Hypothalamus (tissue), 51 donors: ENCODE data around the gene DNAAF3.
"Not testable (repeated sequence)": the region's sequence is repeated elsewhere in the genome, so short reads cannot be mapped to it uniquely, and the experiment has no call there.

Experiments used
- DNase-seq, 51 donors: peaks; one replicate each; lab custom pipeline; 2025; lab: John Stamatoyannopoulos, UW

DNAAF3 gene

DNA sequence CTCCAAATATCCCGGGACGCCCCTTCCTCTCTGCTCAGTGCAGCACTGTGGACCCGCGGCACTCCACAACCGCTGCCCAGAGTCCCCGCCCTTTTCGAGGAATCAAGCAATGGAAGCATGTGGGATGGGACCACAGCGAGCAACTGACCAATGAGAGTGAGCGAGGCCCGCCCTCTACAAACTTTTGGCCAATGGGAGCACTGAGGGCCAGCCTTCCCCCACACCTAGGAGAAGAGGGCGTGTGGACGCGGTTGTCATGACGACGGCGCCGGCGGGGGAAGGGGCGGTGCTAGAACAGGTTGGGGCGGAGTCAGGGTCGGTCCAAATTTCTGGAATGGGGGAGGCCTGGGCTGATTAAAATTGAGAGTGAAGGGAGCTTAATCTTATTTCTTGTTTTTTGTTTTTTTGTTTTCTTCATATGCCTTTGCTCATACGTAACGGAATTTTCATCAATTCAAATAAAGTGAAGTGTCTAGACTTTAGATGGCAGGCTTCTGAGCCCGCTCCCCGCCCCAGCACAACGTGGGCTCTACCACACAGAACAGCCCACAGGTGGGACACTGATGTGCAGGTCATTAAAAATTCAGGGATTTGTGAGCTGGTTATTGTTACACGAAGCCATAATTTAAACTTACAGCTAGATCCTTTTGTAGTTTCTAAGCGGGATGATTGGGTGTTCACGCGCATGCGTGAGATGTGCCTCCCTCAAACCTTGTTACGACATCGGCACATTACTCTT, at the start of gene DNAAF3:
DNAAF3 (minus strand) TSS at position 84 of the 739 bp plus-strand sequence. CDS start 200 bp downstream, outside the sequence.
- DNase-seq: peak; percentile 16 to 96 (median 84)

DNA sequence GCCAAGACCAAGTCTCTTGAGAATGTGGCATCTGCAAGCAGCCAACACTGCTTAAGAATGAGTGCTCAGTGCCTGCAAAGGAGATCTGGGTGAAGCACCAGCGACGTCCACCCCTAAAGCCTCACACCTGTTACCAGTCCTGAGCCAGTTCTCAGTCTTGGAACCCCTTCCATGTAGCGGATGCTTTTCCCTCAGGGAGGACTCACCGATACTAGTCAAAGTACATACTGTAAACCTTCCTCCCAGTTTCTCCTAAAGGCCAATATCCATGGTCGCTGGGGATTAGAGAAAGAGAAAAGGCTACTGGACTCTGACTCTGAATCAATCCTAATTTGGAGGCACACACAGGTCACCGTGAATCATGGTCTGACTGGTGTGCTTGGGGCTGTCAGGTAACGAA, 47.1 kb upstream of the DNAAF3 start:
- DNase-seq: no peak

DNA sequence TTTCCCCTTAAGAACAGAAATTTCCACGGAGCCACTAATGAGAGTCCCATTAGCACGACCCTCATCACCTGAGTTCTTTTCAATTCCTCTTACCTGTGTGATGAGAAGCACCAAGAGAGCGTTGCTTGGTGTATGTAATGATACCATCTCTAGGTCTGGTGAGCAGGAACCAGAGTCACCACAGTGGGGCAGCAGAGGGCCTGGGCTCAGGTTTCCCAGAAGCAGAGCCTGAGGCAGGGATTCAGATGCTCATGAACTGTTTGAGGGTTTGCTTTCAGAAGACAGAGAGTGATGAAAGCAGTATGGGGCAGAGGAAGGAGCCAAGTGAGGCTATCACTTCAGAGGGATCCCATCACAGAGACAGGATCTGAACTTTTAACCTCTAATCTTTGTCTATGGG, 46.0 kb upstream of the DNAAF3 start:
- DNase-seq: peak in 2 of 51 donors; percentile 2 to 3

DNA sequence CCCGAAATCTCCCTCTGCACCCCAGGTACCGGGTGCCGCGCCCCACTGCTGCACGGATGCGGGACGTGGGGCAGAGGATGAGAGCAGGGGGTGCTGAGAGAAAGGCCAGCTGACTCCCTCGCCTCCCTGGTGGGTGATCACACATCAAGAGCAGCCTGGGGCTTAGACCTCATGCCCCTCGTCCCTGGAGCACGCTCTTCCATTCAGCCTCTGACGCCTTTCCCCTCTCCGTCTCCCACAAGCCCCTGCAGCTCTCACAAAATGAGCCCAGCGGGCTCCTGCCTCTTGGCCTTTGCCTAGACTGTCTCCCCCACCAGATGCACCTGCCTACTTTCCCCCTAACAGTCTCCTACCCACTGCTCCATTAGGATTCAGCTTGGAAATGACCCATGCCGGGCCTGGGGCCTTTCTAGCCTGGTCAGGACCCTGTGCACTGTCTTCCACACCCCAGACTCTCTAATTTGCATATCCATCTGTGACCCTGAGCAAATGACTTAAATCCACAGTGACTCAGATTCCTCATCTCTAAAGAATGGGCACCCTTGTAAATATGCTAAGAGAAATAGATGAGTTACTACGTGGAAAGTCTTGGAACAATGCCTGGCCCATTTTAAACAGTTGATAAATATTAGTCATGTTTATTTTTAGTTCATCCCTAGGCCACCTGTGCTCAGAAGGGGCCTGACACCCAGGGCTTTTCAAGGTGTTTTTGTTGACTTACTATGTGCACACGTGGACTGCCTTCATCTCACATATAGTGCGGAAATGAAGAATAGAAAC, 43.5 kb upstream of the DNAAF3 start:
- no peak for DNase-seq

DNA sequence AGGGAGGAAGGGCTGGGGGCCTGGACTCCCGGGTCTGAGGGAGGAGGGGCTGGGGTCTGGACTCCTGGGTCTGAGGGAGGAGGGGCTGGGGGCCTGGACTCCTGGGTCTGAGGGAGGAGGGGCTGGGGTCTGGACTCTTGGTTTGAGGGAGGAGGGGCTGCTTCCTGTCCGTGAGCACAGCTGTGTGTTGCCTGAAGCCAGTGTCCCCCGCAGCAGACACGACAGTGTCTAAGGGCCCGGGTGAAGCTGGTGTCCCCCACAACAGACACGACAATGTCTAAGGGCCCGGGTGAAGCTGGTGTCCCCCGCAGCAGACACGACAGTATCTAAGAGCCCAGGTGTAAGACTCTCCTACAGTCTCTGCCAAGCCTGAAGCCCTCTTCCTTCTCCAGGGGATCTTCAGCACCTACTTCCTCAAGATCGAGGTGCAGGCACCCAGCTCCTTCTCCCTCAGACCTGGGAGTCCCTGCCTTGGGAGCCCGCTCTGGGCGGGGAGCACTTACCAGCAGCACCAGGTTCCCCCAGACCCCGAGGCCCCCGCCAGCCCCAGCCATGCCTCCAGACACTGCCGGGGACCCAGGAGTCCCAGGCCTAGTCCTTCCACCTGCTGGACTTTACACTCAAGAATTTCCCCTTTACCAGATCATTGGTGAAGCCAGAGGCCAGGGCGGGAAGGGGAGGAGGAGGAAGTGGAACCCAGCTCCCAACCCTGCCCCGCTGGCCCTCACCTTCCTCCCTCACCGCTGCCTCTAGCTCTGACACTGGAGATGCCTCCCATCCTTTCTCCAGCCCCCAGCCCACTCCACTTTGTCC, 42.7 kb upstream of the DNAAF3 start, which contains the start of gene PTPRH:
PTPRH (minus strand) TSS at position 622 of the 813 bp plus-strand sequence; CDS start at position 554, 68 bp downstream.
- no peak for DNase-seq

DNA sequence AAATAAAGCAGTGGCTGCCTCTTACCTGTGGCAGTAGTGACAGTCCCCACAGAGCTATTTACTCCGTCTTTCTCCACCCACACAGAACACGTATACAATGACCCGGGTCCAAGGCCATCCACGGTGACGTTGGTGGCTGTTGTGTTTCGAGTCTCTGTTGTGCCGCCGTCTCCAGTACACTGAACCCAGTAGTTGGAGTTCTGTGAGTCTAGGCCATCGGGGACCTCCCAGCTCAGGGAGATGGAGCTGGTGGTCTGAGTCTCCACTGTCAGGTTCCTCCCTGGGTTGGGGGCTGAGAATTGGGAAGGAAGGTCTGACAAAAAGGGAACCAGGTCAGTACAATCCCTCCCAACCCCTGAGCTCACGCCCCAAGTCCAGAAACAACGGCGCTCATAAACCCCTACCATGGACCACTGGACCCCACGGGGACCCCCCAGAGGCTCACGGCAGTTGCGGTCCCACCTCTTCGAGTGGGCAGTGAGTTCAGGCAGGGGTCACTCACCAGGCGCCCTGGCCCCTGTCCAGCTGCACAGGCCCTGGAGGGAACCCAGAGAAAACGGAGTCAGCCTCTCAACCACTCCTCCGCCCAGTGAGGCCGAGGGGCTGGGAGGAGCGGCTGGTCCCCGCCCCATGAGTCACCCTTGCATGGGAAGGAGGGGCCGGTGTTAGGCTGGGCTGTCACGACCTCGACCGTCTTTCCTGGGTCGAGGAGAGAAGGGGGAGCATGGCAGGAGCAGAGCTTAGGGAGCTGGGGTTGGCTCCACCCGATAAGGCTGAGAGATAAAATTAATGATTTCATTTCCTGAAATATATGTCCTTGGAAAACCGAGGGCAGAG, 40.5 kb upstream of the DNAAF3 start:
- DNase-seq: peak in 35 of 51 donors; percentile 3 to 71 (median 40)

DNA sequence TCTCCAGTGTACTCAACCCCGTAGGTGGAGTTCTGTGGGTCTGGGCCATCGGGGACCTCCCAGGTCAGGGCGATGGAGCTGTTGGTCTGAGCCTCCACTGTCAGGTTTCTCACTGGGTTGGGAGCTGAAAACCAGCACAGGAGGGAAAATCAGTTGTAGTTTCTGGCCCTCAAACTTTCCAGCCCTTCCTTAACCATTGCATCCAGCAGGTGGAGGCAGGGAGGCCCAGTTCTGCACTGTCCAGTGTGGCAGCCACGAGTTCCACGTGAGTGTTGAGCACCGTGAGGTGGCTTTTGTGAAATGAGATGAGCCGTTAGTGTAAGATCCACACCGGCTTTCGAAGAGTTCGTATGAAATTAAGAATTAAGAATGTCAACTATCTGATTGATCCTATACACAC, 35.8 kb upstream of the DNAAF3 start:
- DNase-seq: not testable (repeated sequence)

DNA sequence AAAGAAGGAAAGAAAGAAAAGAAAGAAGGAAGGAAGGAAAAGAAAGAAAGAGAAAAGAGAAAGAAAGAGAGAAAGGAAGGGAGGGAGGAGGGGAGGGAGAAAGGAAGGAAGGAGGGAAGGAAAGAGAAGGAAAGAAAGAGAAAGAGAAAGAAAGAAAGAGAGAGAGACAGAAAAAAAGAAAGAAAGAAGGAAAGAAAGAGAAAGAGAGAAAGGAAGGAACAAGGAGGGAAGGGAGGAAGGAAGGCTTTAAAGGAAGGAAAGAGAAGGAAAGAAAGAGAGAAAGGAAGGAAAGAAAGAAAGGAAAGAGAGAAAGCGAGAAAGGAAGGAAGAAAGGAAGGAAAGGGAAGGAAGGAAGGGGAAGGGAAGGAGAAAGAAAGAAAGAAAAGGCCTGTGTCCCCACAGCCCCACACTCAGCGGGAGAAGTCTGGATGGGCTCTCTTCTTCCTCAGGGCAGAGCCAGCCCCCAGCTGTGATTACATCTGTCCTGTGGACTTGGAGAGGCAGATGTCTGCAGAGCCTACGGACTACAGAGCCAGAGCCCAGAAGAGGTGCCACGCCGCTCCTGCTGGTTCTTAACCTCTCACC, 33.3 kb upstream of the DNAAF3 start:
- no peak for DNase-seq

DNA sequence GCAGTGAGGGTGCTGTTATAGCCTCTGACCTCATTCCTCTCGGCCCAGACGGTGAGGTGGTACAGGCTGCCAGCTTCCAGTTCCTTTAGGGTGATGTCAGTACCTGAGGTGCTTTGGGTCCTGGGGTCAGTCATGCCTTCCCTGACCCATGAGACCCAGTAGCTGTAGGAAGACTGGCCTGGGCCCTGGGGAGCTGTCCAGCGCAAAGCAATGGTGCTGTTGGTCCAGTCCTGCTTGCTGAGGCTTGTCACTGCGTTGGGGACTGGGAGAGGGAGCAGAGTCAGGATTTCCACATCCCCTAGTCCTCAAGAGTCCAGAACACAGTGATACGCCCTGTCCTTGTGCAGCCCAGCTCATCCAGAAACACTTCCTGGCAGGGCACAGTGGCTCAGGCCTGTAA, 32.2 kb upstream of the DNAAF3 start:
- DNase-seq: no peak

DNA sequence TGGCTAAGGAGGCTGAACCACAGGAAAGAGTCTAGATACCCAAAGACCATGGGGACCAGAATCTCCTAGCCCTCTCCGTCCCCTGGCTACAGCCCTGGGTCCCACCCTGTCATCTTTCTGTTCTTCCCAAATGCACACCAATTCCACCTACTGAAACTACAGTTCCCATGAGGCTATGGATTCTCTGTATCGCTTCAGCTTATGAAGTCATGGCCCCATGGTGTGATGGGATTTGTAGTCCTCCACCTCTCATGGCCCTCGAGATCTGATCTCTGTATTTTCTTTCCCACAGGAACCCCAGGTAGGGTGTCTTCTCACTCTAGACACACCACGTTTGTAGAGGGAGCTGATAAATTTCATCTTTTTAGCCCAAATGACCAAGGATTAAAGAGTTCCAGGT, 31.1 kb upstream of the DNAAF3 start:
- peak in 3 of 51 donors; percentile 3 to 7 (median 4) for DNase-seq

DNA sequence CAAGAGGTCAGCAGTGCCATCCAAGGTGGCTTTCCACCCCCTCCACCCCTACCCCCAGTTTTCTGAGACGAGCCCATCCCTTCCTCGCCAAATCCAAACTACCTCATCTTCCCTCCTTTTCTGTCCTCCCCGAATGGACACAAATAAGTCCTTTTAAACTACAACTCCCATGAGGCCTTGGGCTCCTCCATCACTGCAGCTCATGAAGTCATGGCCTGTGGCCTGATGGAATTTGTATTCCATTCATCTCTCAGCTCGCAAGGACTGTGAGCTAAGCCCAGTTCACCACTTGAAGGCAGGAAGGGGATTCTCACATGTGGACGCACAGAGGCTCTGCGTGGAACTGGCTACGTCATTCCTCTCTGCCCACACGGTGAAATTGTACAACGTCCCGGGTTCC, 30.4 kb upstream of the DNAAF3 start:
- no peak for DNase-seq

DNA sequence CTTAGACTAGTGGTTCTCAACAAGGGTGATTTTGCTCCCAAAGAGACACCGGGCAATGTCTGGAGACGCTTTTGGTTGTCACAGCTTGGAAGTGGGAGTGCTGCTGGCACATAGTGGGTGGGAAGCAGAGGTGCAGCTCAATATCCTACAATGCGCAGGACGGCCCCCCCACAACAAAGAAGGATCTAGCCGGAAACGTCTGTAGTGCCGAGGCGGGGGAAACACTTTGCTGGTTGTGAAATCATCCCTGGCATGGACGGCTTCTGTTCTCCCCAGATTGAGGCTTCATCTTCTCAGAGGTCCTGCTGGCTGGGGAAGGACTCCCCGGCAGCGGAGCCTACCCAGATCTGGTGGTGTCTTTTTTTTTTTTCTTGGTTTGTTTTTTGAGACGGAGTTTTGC, 27.1 kb upstream of the DNAAF3 start:
- DNase-seq: peak in 1 of 51 donors; percentile 34

DNA sequence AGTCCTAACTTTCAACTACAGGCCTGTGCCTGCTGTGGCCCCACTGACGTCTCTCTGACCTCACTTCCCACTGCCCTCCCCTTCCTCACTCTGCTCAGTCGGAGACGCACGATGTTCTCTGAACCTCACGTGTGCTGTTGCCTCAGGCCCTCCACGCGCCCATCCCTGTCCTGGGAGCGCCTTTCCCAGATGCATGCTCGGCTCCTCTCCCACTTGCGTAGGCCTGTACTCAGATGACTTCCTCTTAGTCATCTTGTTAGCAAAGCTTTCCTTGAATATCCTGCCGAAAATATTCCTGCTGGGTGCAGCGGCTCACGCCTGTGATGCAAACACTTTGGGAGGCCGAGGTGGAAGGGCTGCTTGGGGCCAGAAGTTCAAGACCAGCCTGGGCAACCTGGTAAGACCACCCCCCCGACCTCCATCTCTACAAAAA, 23.0 kb upstream of the DNAAF3 start:
- peak in 4 of 51 donors; percentile 12 to 61 (median 30) for DNase-seq

DNA sequence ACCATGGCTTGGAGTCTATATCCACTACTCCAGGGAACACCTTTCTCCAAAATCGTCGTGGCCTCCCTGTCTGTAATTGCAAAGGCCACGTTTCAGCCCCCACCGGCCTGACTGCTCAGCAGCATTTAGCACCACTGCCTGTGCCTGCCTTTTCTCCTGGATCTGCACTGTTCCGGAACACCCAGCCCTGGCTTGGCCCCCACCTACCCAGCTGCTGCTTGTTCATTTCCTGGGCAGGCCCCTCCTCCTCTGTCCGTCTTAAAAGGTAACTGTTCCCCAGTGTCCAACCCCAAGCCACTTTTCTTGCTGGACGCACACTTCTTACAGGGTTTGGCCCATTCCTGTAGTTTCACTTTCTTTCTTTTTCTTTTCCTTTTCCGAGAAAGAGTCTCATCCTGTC, 22.2 kb upstream of the DNAAF3 start:
- DNase-seq: no peak

DNA sequence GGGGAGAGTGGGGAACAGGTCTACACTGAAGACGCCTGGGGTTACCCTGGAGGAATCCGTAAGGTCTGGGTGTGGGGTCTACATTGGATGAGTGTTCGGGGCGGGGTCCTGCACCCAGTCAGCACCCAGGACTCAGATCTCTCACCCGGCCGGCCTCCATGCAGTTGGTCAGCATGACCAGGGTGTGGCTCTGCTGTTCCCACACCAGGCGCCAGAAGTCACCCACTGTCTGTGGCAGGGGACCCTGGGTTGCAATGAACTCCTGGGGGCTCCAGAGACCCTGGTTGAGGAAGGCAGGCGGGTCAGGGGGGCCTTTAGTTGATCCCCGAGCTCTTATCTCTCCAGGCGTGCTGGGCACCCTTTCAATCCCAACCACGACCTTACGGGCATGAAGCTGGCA, 19.7 kb upstream of the DNAAF3 start:
- DNase-seq: no peak

DNA sequence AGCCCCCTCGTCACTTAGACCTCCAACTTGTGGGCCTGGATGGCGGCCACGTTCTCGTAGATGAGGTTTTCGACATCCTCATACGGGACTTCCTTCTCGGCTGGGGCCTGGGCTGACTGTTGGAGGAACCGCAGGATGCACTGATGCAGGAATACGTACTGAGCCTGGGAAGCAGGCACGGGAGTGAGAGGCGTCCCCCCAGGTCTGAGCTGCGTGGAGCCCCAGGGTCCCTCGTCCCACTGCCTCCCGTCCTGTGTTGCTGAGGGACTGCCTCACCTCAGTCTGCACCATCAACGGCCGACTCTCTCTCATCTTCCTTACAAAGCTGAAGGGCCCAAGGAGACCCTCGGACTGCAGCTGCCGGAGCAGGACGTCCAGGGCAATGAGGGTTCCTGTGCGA, 15.3 kb upstream of the DNAAF3 start:
- DNase-seq: no peak

DNA sequence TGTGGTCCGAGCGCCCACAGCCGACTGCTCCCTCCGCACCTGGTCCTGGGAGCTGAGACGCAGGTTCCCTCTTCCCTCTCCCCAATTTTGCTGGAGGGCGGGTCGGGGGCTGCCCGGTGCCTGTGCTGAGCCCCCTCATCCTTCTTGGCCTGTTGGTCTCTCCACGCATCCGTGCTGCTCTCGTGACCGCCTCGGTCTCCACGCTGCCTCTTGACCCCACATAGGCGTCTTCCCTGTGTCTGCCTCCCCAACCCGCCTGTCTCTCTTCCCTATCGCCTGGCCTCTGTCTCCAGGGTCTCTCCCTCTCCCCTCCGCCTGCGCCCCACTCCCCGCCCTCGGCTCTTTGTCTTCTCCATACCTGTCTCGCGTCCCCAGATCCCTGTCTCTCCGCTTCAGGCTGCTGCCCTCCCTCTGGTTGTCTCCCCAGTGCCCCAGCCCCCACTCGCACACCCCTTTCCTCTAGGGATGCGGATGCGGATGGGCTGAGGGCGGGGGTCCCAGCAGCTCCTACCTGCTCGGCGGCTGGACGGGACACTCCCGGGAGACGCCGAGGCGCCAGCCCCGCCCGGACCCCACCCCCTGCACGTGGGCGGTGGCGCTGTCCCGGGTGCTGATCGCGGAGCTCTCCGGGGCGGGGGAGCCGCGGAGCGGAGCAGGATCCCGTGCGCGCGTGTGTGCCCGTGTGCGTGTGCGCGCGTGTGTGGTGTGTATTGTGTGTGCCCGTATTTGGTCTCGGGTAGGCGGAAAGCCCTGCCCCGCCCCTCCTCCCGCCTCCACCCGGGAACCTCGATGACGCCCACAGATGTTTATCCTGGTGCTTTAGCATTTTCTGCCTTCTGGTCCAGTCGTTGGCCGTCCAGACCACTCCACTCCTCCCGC, 13.4 kb upstream of the DNAAF3 start, which contains the start of gene SYT5:
SYT5 (minus strand) TSS at position 684 of the 879 bp plus-strand sequence. CDS start 1,248 bp downstream, outside the sequence.
- DNase-seq: peak in 25 of 51 donors; percentile 6 to 52 (median 27)
